AG04450 (cell line): ENCODE measurements around the gene MAN1B1. TPM values are rescaled to one million over a fixed set of nuclear protein-coding genes. Genes with fewer than 3 reads are reported as not detected.

Source experiments
- CTCF ChIA-PET: fragments of 300-600, 350-600 bp; formaldehyde crosslinking; extraction: SDS; loops from one replicate; lab custom pipeline; 2022; ENCODE audit warnings: antibody characterized with exemption, inconsistent platforms; lab: Charles Lee
- POLR2A ChIA-PET: fragments of 350-600 bp; formaldehyde crosslinking; extraction: SDS; loops from one replicate; lab custom pipeline; 2021; ENCODE audit warnings: antibody characterized with exemption, inconsistent platforms; lab: Yijun Ruan, JAX
- DNase-seq: peaks from one replicate; pipeline ENCODE4 v3.0.0-alpha.2; 2011; ENCODE audit warnings: low read depth, low spot score
- H3K27ac ChIP-seq: one replicate; pipeline ENCODE4 v1.5.1; 2012; ENCODE audit warnings: low read depth, low read length, control low read depth
- H3K27me3 ChIP-seq: one replicate; pipeline ENCODE4 v1.6.0; 2012; ENCODE audit warnings: low read length; ENCODE audit not compliant: control insufficient read depth, insufficient read depth
- H3K4me3 ChIP-seq: 2 replicates; pipeline ENCODE4 v1.5.1; 2011; ENCODE audit warnings: mild to moderate bottlenecking, low read depth, low read length, control low read depth
- H3K9me3 ChIP-seq: 2 replicates; pipeline ENCODE4 v1.5.1; 2012; ENCODE audit warnings: low read length; ENCODE audit not compliant: control insufficient read depth, insufficient read depth
- CTCF ChIP-seq: IDR thresholded peaks from 2 replicates; pipeline ENCODE4 v1.5.1; 2011; ENCODE audit warnings: low read depth, low read length, control low read depth, inconsistent platforms
- polyA plus RNA-seq: library from polyadenylated mRNA; depleted of rRNA; stranded (reverse); fragments of >200 nt; gene quantifications from 2 replicates; pipeline ENCODE4 v1.2.3, GENCODE V29; 2011

Gene MAN1B1
- polyA plus RNA-seq, 1 experiment: 40.8 TPM

- ChIA-PET CTCF (no interaction called here), POLR2A (no interaction called here)
- H3K27me3 ChIP-seq: peaks cover 37% of the 10 kb centered on the region
- TF ChIP-seq CTCF: no peak
- H3K27ac ChIP-seq: no peak overlapping the region
- H3K4me3 ChIP-seq: no peak overlapping the region
- DNase-seq: no peak
- no peaks in the 10 kb centered on the region; the same call in 1 of the 2 replicates for H3K9me3 ChIP-seq
These were observed 56.7 kb downstream of the MAN1B1 start for GRCh38 chr9:137143459-137143858.

- Histone ChIP-seq H3K27me3 (peaks cover 20% of the 10 kb centered on the region), H3K9me3 (peaks cover 8% of the 10 kb centered on the region; the same call in 1 of the 2 replicates), H3K4me3 (no peak overlapping the region), H3K27ac (no peak overlapping the region)
- TF ChIP-seq CTCF: no peak
- no peak for DNase-seq
- ChIA-PET CTCF (no interaction called here), POLR2A (no interaction called here)
These were observed 59.1 kb downstream of the MAN1B1 start for GRCh38 chr9:137145731-137146526.

- TF ChIP-seq CTCF: no peak
- POLR2A ChIA-PET: no interaction called here
- DNase-seq: no peak
- Histone ChIP-seq H3K27me3 (peaks cover 16% of the 10 kb centered on the region), H3K9me3 (peaks cover 10% of the 10 kb centered on the region; the same call in 1 of the 2 replicates), H3K4me3 (no peak overlapping the region), H3K27ac (no peak overlapping the region)
- CTCF ChIA-PET: no interaction called here
These were observed 59.7 kb downstream of the MAN1B1 start for GRCh38 chr9:137146527-137146918.

GRCh38 chr9:137147091-137147792 lies 60.5 kb downstream of the MAN1B1 start:
- H3K4me3 ChIP-seq: no peak overlapping the region
- no peak overlapping the region for H3K27ac ChIP-seq
- POLR2A ChIA-PET: no interaction called here
- H3K27me3 ChIP-seq: peaks cover 14% of the 10 kb centered on the region
- no peak for TF ChIP-seq CTCF
- CTCF ChIA-PET: no interaction called here
- H3K9me3 ChIP-seq: peaks cover 10% of the 10 kb centered on the region; the same call in 1 of the 2 replicates
- DNase-seq: no peak

- POLR2A ChIA-PET: no interaction called here
- Histone ChIP-seq H3K4me3 (no peak overlapping the region), H3K27me3 (peaks cover 12% of the 10 kb centered on the region), H3K27ac (no peak overlapping the region), H3K9me3 (peaks cover 14% of the 10 kb centered on the region; the same call in 1 of the 2 replicates)
- TF ChIP-seq CTCF: no peak
- no peak for DNase-seq
- CTCF ChIA-PET: no interaction called here
These were observed 61.0 kb downstream of the MAN1B1 start for GRCh38 chr9:137147793-137148160.
